Astrocyte (in vitro differentiated cells and primary cell): ENCODE measurements around the gene FAM107B. TPM values are rescaled to one million over a fixed set of nuclear protein-coding genes. Genes with fewer than 3 reads are reported as not detected.

ENCODE experiments used
- DNase-seq: peaks from one replicate; pipeline ENCODE4 v3.0.0-alpha.2; 2010; ENCODE audit warnings: low read depth
- FAIRE-seq: peaks from 2 replicates; lab custom pipeline; 2011; peaks lifted over from hg19 to GRCh38; lab: Jason Lieb, UNC
- H2AFZ ChIP-seq: 2 replicates; pipeline ENCODE4 v1.6.0; 2012; ENCODE audit warnings: low read depth, low read length, inconsistent platforms
- H3K27ac ChIP-seq: 2 replicates; pipeline ENCODE4 v1.5.1; 2011; ENCODE audit warnings: low read depth, low read length, inconsistent platforms
- H3K27me3 ChIP-seq: 2 replicates; pipeline ENCODE4 v1.6.0; 2011; ENCODE audit warnings: low read length, inconsistent platforms; ENCODE audit not compliant: insufficient read depth
- H3K36me3 ChIP-seq: 2 replicates; pipeline ENCODE4 v1.5.1; 2011; ENCODE audit warnings: low read length, inconsistent platforms; ENCODE audit not compliant: insufficient read depth
- H3K4me1 ChIP-seq: 2 replicates; pipeline ENCODE4 v1.5.1; 2011; ENCODE audit warnings: low read length, inconsistent platforms; ENCODE audit not compliant: insufficient read depth
- H3K4me2 ChIP-seq: 2 replicates; pipeline ENCODE4 v1.6.0; 2012; ENCODE audit warnings: low read length, inconsistent platforms
- H3K4me3 ChIP-seq: 2 replicates; pipeline ENCODE4 v1.5.1; 2011; ENCODE audit warnings: low read depth, mild to moderate bottlenecking, low read length, inconsistent platforms; ENCODE audit not compliant: insufficient read depth
- H3K79me2 ChIP-seq: 2 replicates; pipeline ENCODE4 v1.6.0; 2012; ENCODE audit warnings: mild to moderate bottlenecking, low read length, inconsistent platforms; ENCODE audit not compliant: insufficient read depth
- H3K9ac ChIP-seq: 2 replicates; pipeline ENCODE4 v1.6.0; 2012; ENCODE audit warnings: mild to moderate bottlenecking, low read length, inconsistent platforms
- H3K9me3 ChIP-seq: 2 replicates; pipeline ENCODE4 v1.5.1; 2012; ENCODE audit warnings: low read depth, mild to moderate bottlenecking, low read length, inconsistent platforms; ENCODE audit not compliant: insufficient read depth
- H4K20me1 ChIP-seq: 2 replicates; pipeline ENCODE4 v1.6.0; 2012; ENCODE audit warnings: low read length, inconsistent platforms; ENCODE audit not compliant: insufficient read depth
- H3K27ac Mint-ChIP-seq: one replicate; pipeline ENCODE4 v1.8.0; 2021; ENCODE audit warnings: mild to moderate bottlenecking, mixed read lengths; ENCODE audit not compliant: unreplicated experiment
- H3K27me3 Mint-ChIP-seq: one replicate; pipeline ENCODE4 v1.8.0; 2021; ENCODE audit warnings: low read depth, mixed read lengths; ENCODE audit not compliant: unreplicated experiment
- H3K36me3 Mint-ChIP-seq: one replicate; pipeline ENCODE4 v1.8.0; 2021; ENCODE audit warnings: low read depth, mixed read lengths; ENCODE audit not compliant: unreplicated experiment
- H3K4me1 Mint-ChIP-seq: one replicate; pipeline ENCODE4 v1.8.0; 2021; ENCODE audit warnings: low read depth, mixed read lengths; ENCODE audit not compliant: unreplicated experiment
- H3K4me3 Mint-ChIP-seq: one replicate; pipeline ENCODE4 v1.8.0; 2021; ENCODE audit warnings: mild to moderate bottlenecking, moderate library complexity, mixed read lengths; ENCODE audit not compliant: unreplicated experiment
- H3K9me3 Mint-ChIP-seq: one replicate; pipeline ENCODE4 v1.8.0; 2021; ENCODE audit warnings: mild to moderate bottlenecking, mixed read lengths; ENCODE audit not compliant: unreplicated experiment
- CTCF ChIP-seq: IDR thresholded peaks from 2 replicates; pipeline ENCODE4 v1.5.1; 2011; ENCODE audit warnings: low read depth, mild to moderate bottlenecking, inconsistent platforms, low read length, moderate library complexity; ENCODE audit not compliant: insufficient read depth
- EZH2 ChIP-seq: IDR thresholded peaks from 2 replicates; pipeline ENCODE4 v1.6.1; 2012; ENCODE audit warnings: mild to moderate bottlenecking, low read length, inconsistent platforms; ENCODE audit not compliant: insufficient read depth
- total RNA-seq: library from RNA; stranded (reverse); gene quantifications from 2 replicates; pipeline ENCODE4 v1.2.1, GENCODE V29; 2021

The FAM107B gene
- total RNA-seq, 1 donor from 2014 or later: 36.0 TPM

GRCh38 chr10:14687340-14687739 lies 87.4 kb downstream of the FAM107B start:
- no peaks in the 10 kb centered on the region for H3K9me3 Mint-ChIP-seq
- no peak for FAIRE-seq
- TF ChIP-seq EZH2 (no peak), CTCF (no peak)
- Histone ChIP-seq H3K27me3 (no peaks in the 10 kb centered on the region), H3K4me2 (no peak overlapping the region), H3K79me2 (no peaks in the 10 kb centered on the region), H3K4me3 (no peak overlapping the region), H3K4me1 (peaks cover 8% of the 10 kb centered on the region), H3K27ac (no peak overlapping the region), H3K9me3 (no peaks in the 10 kb centered on the region), H2AFZ (no peak overlapping the region), H4K20me1 (no peaks in the 10 kb centered on the region), H3K36me3 (no peaks in the 10 kb centered on the region), H3K9ac (no peak overlapping the region)
- peaks cover 24% of the 10 kb centered on the region for H3K4me1 Mint-ChIP-seq
- H3K36me3 Mint-ChIP-seq: no peaks in the 10 kb centered on the region
- DNase-seq: no peak
- H3K27ac Mint-ChIP-seq: no peak overlapping the region
- H3K4me3 Mint-ChIP-seq: no peak overlapping the region
- H3K27me3 Mint-ChIP-seq: no peaks in the 10 kb centered on the region

GRCh38 chr10:14686356-14686755 lies 88.3 kb downstream of the FAM107B start:
- H3K4me1 ChIP-seq: peaks cover 12% of the 10 kb centered on the region
- no peaks in the 10 kb centered on the region for H3K36me3 ChIP-seq
- TF ChIP-seq EZH2: no peak
- no peak for TF ChIP-seq CTCF
- H3K9ac ChIP-seq: no peak overlapping the region
- no peak overlapping the region for H3K4me2 ChIP-seq
- H3K79me2 ChIP-seq: no peaks in the 10 kb centered on the region
- H3K4me1 Mint-ChIP-seq: peaks cover 27% of the 10 kb centered on the region
- no peaks in the 10 kb centered on the region for H4K20me1 ChIP-seq
- H3K27me3 Mint-ChIP-seq: no peaks in the 10 kb centered on the region
- no peaks in the 10 kb centered on the region for H3K9me3 ChIP-seq
- no peaks in the 10 kb centered on the region for H3K9me3 Mint-ChIP-seq
- H2AFZ ChIP-seq: no peak overlapping the region
- no peak overlapping the region for H3K4me3 Mint-ChIP-seq
- no peak overlapping the region for H3K27ac ChIP-seq
- H3K4me3 ChIP-seq: no peak overlapping the region
- no peaks in the 10 kb centered on the region for H3K27me3 ChIP-seq
- no peak for FAIRE-seq
- H3K36me3 Mint-ChIP-seq: no peaks in the 10 kb centered on the region
- DNase-seq: peak; percentile 73
- no peak overlapping the region for H3K27ac Mint-ChIP-seq

- Histone ChIP-seq H3K9me3 (no peaks in the 10 kb centered on the region), H3K4me2 (no peak overlapping the region), H3K27me3 (no peaks in the 10 kb centered on the region), H3K79me2 (no peaks in the 10 kb centered on the region), H2AFZ (no peak overlapping the region), H4K20me1 (no peaks in the 10 kb centered on the region), H3K36me3 (no peaks in the 10 kb centered on the region), H3K27ac (no peak overlapping the region), H3K9ac (no peak overlapping the region), H3K4me1 (peaks cover 15% of the 10 kb centered on the region), H3K4me3 (no peak overlapping the region)
- Mint-ChIP-seq H3K27ac (no peak overlapping the region), H3K9me3 (peaks cover 4% of the 10 kb centered on the region), H3K36me3 (no peaks in the 10 kb centered on the region), H3K27me3 (no peaks in the 10 kb centered on the region), H3K4me1 (peaks cover 29% of the 10 kb centered on the region), H3K4me3 (no peak overlapping the region)
- TF ChIP-seq EZH2 (no peak), CTCF (no peak)
- FAIRE-seq (no peak), DNase-seq (no peak)
These were observed 90.3 kb downstream of the FAM107B start for GRCh38 chr10:14684354-14684753.
